Ascending aorta (tissue), 2 donors: ENCODE data around the gene ABCC1. TPM values are rescaled to one million over a fixed set of nuclear protein-coding genes. Genes with fewer than 3 reads are reported as not detected.

Experiments
- DNase-seq, 2 donors: peaks; one replicate each; pipeline ENCODE4 v3.0.0-alpha.2; 2019; ENCODE audit warnings: low spot score in 2 of 2
- H3K27ac ChIP-seq, 2 donors: fragments of 200-600 bp; sonication (generic); one replicate each; pipeline ENCODE4 v1.5.1; 2016 to 2017; ENCODE audit warnings: mild to moderate bottlenecking in 1 of 2
- H3K27me3 ChIP-seq: fragments of 200-600 bp; sonication (generic); one replicate; pipeline ENCODE4 v1.5.1; 2017
- H3K36me3 ChIP-seq, 2 donors: fragments of 200-600 bp; sonication (generic); one replicate each; pipeline ENCODE4 v1.5.1; 2016
- H3K4me1 ChIP-seq, 2 donors: fragments of 200-600 bp; sonication (generic); one replicate each; pipeline ENCODE4 v1.5.1; 2016 to 2017; ENCODE audit warnings: mild to moderate bottlenecking in 1 of 2
- H3K4me3 ChIP-seq, 2 donors: fragments of 200-600 bp; sonication (generic); one replicate each; pipeline ENCODE4 v1.5.1; 2016 to 2017; ENCODE audit warnings: mild to moderate bottlenecking in 1 of 2
- H3K9me3 ChIP-seq, 2 donors: fragments of 200-600 bp; sonication (generic); one replicate each; pipeline ENCODE4 v1.5.1; 2016
- intact Hi-C: fragments of 100-400 bp; cut with DNase I; formaldehyde crosslinking; loops from one replicate; pipeline ENCODE4 v1.15.1; 2023
- total RNA-seq: library from RNA; depleted of rRNA; stranded (reverse); fragments of >200 nt; gene quantifications from one replicate; pipeline ENCODE4 v1.1.0, GENCODE V29; 2016
- TF ChIP-seq, protein P1 (sequence below), 3 experiments: fragments of 200-600 bp in 2 of 3; fragments of 450-650 bp in 1 of 3; sonication (generic) in 2 of 3; IDR thresholded peaks; one replicate each; pipeline ENCODE4 v1.5.1; 2016 to 2019; ENCODE audit warnings: antibody characterized with exemption in 3 of 3, mild to moderate bottlenecking in 1 of 3, moderate library complexity in 1 of 3

ABCC1 gene
- total RNA-seq, 1 donor from 2014 or later = 144 TPM

DNA sequence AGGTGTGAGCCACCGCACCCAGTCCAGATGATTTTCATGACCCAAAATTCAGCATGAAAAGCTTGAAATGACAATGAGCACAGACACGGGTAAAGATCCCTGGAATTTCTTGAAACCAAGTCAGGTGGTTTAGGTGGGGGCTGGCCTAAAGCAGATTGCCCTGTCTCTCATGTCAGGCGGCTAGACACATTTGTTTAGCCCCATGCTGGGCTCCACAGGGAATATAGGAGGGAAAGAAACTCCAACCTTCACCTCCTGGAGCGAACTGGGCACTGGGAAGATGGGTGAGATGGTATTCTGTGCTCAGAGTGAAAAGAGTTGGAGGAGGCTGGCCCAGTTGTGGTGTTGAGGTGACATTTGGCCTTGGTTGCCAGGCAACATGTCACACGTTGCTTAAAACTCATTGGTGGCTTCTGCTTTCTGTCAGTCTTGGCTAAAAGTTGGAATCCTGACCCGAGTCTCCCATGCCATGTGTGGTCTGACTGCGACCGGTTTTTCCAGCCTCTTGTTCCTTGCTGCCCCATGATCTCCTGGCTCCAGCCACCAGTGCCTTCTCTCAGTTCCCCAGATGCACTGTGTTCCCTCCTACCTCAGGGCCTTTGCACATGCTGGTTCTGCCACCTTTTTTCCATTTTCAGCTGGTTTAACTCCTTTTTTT lies 160.2 kb downstream of the ABCC1 start:
- Histone ChIP-seq H3K4me3 (no peak overlapping the region), H3K27me3 (no peaks in the 10 kb centered on the region), H3K27ac (no peak overlapping the region), H3K4me1 (no peaks in the 10 kb centered on the region), H3K9me3 (no peaks in the 10 kb centered on the region), H3K36me3 (peaks cover 66 to 88% of the 10 kb centered on the region in 2 donors)
- no peak for DNase-seq
- intact Hi-C loops = no loop called here
- TF ChIP-seq, protein P1, sequence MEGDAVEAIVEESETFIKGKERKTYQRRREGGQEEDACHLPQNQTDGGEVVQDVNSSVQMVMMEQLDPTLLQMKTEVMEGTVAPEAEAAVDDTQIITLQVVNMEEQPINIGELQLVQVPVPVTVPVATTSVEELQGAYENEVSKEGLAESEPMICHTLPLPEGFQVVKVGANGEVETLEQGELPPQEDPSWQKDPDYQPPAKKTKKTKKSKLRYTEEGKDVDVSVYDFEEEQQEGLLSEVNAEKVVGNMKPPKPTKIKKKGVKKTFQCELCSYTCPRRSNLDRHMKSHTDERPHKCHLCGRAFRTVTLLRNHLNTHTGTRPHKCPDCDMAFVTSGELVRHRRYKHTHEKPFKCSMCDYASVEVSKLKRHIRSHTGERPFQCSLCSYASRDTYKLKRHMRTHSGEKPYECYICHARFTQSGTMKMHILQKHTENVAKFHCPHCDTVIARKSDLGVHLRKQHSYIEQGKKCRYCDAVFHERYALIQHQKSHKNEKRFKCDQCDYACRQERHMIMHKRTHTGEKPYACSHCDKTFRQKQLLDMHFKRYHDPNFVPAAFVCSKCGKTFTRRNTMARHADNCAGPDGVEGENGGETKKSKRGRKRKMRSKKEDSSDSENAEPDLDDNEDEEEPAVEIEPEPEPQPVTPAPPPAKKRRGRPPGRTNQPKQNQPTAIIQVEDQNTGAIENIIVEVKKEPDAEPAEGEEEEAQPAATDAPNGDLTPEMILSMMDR (IDR thresholded peaks at IDR 0.05) = no peak

DNA sequence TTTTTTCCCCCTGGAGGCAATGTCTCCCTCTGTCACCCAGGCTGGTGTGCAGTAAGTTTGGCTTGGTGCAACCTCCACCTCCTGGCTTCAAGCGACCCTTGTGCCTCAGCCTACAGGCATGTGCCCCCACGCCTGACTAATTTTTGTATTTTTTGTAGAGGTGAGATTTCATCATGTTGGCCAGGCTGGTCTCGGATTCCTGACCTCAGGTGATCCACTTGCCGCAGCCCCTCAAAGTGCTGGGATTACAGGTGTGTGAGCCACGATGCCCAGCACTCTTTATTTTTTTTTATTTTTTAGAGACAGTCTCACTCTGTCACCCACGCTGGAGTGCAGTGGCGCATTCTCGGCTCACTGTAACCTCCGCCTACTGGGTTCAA lies 160.7 kb downstream of the ABCC1 start:
- DNase-seq = no peak
- Histone ChIP-seq H3K4me3 (no peak overlapping the region), H3K27ac (no peak overlapping the region), H3K36me3 (peaks cover 66 to 88% of the 10 kb centered on the region in 2 donors), H3K9me3 (no peaks in the 10 kb centered on the region), H3K27me3 (no peaks in the 10 kb centered on the region), H3K4me1 (no peaks in the 10 kb centered on the region)
- intact Hi-C loops = no loop called here
- TF ChIP-seq, protein P1 (IDR thresholded peaks at IDR 0.05) = no peak

DNA sequence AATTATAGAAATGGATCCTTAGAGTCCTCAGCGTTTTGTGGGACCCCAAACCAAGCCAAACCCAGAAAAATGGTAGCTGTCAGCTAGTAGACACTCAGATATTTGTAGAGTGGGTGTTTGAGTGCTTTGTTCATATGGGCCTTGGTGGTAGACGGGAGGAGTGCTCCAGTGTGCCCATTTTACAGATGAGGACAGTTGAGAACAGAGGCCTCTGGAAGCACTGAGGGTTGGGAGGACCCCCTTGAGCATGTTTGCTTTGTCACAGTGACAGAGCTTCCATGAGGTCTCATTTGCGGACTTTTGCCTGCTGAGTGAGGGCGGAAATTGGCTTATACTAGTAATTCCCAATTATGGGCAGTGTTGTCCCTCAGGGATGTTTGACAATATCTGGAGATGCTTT lies 162.2 kb downstream of the ABCC1 start:
- H3K27ac ChIP-seq = no peak overlapping the region
- intact Hi-C loops = no loop called here
- TF ChIP-seq, protein P1 (IDR thresholded peaks at IDR 0.05) = no peak
- peaks cover 73 to 94% of the 10 kb centered on the region in 2 donors for H3K36me3 ChIP-seq
- no peaks in the 10 kb centered on the region for H3K27me3 ChIP-seq
- no peaks in the 10 kb centered on the region for H3K9me3 ChIP-seq
- H3K4me1 ChIP-seq = no peaks in the 10 kb centered on the region
- no peak overlapping the region for H3K4me3 ChIP-seq
- DNase-seq = no peak

DNA sequence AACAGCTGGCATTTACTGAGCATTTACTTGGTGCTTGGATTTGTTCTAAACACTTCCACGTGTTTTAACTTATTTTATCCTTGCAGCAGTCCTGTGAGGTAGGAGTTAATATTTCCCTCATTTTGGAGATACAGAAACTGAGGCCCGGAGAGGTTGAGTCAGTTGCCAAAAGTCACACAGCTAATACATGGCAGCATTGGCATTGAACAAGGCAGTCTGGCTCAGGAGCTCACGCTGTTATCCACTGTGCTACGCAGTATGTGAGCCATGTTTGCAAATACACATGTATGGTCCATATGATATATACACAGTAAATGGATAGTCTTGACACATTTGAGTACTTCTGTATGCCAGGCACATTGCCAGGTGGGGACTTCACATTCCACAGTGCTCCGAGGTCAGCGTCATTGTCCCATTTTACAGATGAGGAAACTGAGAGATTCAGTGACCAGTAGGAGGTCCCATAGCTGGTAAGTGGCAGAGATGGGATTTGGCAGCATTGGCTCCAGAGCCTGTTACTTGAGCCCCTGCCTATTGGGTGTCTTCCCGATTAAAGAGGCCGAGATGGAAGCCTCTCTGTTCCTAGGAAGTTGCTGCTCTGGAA lies 163.1 kb downstream of the ABCC1 start:
- intact Hi-C loops = no loop called here
- Histone ChIP-seq H3K9me3 (no peaks in the 10 kb centered on the region), H3K27me3 (no peaks in the 10 kb centered on the region), H3K4me3 (no peak overlapping the region), H3K27ac (no peak overlapping the region), H3K36me3 (peaks cover 79 to 97% of the 10 kb centered on the region in 2 donors), H3K4me1 (no peaks in the 10 kb centered on the region)
- TF ChIP-seq, protein P1 (IDR thresholded peaks at IDR 0.05) = no peak
- DNase-seq = no peak

DNA sequence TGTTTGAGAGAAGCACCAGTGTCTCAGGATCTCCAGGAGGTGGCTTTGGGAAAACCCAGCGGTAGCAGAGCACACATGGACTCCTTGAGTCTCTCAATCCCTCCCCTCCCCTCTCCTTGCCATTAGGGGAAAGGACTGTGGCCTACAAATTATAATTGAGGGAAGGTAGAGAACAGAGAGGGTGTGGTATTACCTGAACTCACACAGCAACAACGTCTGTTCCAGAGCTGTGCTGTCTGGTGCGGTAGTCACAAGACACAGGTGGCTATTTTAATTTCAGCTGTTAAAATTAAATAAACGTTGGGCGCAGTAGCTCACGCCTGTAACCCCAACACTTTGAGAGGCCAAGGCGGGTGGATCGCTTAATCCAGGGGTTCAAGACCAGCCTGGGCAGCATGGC lies 163.7 kb downstream of the ABCC1 start:
- no peak for DNase-seq
- no peak overlapping the region for H3K27ac ChIP-seq
- TF ChIP-seq, protein P1 (IDR thresholded peaks at IDR 0.05) = no peak
- H3K4me1 ChIP-seq = no peaks in the 10 kb centered on the region
- H3K9me3 ChIP-seq = no peaks in the 10 kb centered on the region
- intact Hi-C loops = no loop called here
- no peaks in the 10 kb centered on the region for H3K27me3 ChIP-seq
- no peak overlapping the region for H3K4me3 ChIP-seq
- peaks cover 83 to 99% of the 10 kb centered on the region in 2 donors for H3K36me3 ChIP-seq
